Right lobe of liver (tissue), 4 donors: ENCODE results near the gene VWA5B1.

Source experiments
- POLR2A ChIP-seq: fragments of 450-650 bp; IDR thresholded peaks from one replicate; pipeline ENCODE4 v1.6.1; 2017; ENCODE audit warnings: antibody characterized with exemption, mild to moderate bottlenecking
- TF ChIP-seq, protein P1 (sequence below), 4 donors: fragments of 200-600 bp in 3 of 4; fragments of 450-650 bp in 1 of 4; IDR thresholded peaks; one replicate each; pipeline versions ENCODE4 v1.5.1 to v1.8.0; 2016 to 2022; ENCODE audit warnings: antibody characterized with exemption in 4 of 4, mild to moderate bottlenecking in 2 of 4
- donor health status: DM: no; HTN: no; CAD: no.
- donor health status: DM: no; HTN: no; CAD: no.
- donor health status: DM: no; HTN: yes; CAD: no.

GRCh38 chr1:20368866-20369470 lies 78.3 kb downstream of the VWA5B1 start:
- TF ChIP-seq POLR2A = no peak
- TF ChIP-seq, protein P1, sequence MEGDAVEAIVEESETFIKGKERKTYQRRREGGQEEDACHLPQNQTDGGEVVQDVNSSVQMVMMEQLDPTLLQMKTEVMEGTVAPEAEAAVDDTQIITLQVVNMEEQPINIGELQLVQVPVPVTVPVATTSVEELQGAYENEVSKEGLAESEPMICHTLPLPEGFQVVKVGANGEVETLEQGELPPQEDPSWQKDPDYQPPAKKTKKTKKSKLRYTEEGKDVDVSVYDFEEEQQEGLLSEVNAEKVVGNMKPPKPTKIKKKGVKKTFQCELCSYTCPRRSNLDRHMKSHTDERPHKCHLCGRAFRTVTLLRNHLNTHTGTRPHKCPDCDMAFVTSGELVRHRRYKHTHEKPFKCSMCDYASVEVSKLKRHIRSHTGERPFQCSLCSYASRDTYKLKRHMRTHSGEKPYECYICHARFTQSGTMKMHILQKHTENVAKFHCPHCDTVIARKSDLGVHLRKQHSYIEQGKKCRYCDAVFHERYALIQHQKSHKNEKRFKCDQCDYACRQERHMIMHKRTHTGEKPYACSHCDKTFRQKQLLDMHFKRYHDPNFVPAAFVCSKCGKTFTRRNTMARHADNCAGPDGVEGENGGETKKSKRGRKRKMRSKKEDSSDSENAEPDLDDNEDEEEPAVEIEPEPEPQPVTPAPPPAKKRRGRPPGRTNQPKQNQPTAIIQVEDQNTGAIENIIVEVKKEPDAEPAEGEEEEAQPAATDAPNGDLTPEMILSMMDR (IDR thresholded peaks at IDR 0.05) = no peak
